Activated naive CD8-positive, alpha-beta T cell (primary cell): Measurements from ENCODE around the gene GJB4.
A peak's percentile ranks its signal among the peaks of the same experiment; 100 is the strongest.
"Not testable (repeated sequence)": the region's sequence is repeated elsewhere in the genome, so short reads cannot be mapped to it uniquely, and the experiment has no call there.

Experiments used
- H3K27ac Mint-ChIP-seq: one replicate; pipeline ENCODE4 v1.8.0; 2021; ENCODE audit warnings: mixed read lengths
- H3K27me3 Mint-ChIP-seq: one replicate; pipeline ENCODE4 v1.8.0; 2021; ENCODE audit warnings: mixed read lengths
- H3K36me3 Mint-ChIP-seq: one replicate; pipeline ENCODE4 v1.8.0; 2021; ENCODE audit warnings: mixed read lengths
- H3K4me1 Mint-ChIP-seq: one replicate; pipeline ENCODE4 v1.8.0; 2021; ENCODE audit warnings: low read depth, mixed read lengths
- H3K4me3 Mint-ChIP-seq: one replicate; pipeline ENCODE4 v1.8.0; 2021; ENCODE audit warnings: mild to moderate bottlenecking, mixed read lengths
- H3K9me3 Mint-ChIP-seq: one replicate; pipeline ENCODE4 v1.8.0; 2021; ENCODE audit warnings: low read depth, mixed read lengths

The GJB4 gene

DNA sequence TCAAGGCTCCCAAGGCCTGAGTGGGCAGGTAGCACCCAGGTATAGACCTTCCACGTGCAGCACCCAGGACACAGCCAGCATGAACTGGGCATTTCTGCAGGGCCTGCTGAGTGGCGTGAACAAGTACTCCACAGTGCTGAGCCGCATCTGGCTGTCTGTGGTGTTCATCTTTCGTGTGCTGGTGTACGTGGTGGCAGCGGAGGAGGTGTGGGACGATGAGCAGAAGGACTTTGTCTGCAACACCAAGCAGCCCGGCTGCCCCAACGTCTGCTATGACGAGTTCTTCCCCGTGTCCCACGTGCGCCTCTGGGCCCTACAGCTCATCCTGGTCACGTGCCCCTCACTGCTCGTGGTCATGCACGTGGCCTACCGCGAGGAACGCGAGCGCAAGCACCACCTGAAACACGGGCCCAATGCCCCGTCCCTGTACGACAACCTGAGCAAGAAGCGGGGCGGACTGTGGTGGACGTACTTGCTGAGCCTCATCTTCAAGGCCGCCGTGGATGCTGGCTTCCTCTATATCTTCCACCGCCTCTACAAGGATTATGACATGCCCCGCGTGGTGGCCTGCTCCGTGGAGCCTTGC is 1.7 kb downstream of the GJB4 start:
- Mint-ChIP-seq H3K9me3 (no peaks in the 10 kb centered on the region), H3K4me1 (no peaks in the 10 kb centered on the region), H3K27ac (no peak overlapping the region), H3K4me3 (no peak overlapping the region), H3K27me3 (peaks cover 8% of the 10 kb centered on the region), H3K36me3 (no peaks in the 10 kb centered on the region)

DNA sequence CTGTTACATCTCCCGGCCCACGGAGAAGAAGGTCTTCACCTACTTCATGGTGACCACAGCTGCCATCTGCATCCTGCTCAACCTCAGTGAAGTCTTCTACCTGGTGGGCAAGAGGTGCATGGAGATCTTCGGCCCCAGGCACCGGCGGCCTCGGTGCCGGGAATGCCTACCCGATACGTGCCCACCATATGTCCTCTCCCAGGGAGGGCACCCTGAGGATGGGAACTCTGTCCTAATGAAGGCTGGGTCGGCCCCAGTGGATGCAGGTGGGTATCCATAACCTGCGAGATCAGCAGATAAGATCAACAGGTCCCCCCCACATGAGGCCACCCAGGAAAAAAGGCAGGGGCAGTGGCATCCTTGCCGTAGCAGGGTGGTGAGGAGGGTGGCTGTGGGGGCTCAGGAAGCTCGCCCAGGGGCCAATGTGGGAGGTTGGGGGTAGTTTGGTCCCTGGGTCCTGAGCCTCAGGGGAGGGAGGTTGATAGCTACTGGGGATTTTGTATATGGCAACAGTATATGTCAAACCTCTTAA is 2.3 kb downstream of the GJB4 start:
- Mint-ChIP-seq H3K4me3 (no peak overlapping the region), H3K4me1 (no peaks in the 10 kb centered on the region), H3K27me3 (peaks cover 8% of the 10 kb centered on the region), H3K36me3 (no peaks in the 10 kb centered on the region), H3K9me3 (no peaks in the 10 kb centered on the region), H3K27ac (peak overlapping the region; percentile 22)

- Mint-ChIP-seq H3K27ac (no peak overlapping the region), H3K4me3 (no peak overlapping the region), H3K4me1 (no peaks in the 10 kb centered on the region), H3K9me3 (no peaks in the 10 kb centered on the region), H3K36me3 (no peaks in the 10 kb centered on the region), H3K27me3 (peaks cover 8% of the 10 kb centered on the region)
Measured at GRCh38 chr1:34762474-34763141, 3.1 kb downstream of the GJB4 start.

GRCh38 chr1:34763142-34763781 is 3.7 kb downstream of the GJB4 start:
- Mint-ChIP-seq H3K4me1 (no peaks in the 10 kb centered on the region), H3K4me3 (no peak overlapping the region), H3K27ac (no peak overlapping the region), H3K27me3 (peaks cover 8% of the 10 kb centered on the region), H3K9me3 (no peaks in the 10 kb centered on the region), H3K36me3 (no peaks in the 10 kb centered on the region)

- Mint-ChIP-seq H3K27me3 (no peaks in the 10 kb centered on the region), H3K9me3 (no peaks in the 10 kb centered on the region), H3K4me1 (no peaks in the 10 kb centered on the region), H3K4me3 (no peak overlapping the region), H3K36me3 (no peaks in the 10 kb centered on the region), H3K27ac (no peak overlapping the region)
Measured at GRCh38 chr1:34768856-34769255, 9.3 kb downstream of the GJB4 start.

- Mint-ChIP-seq H3K27me3 (no peaks in the 10 kb centered on the region), H3K4me1 (no peaks in the 10 kb centered on the region), H3K27ac (no peak overlapping the region), H3K36me3 (no peaks in the 10 kb centered on the region), H3K9me3 (no peaks in the 10 kb centered on the region), H3K4me3 (no peak overlapping the region)
Measured at GRCh38 chr1:34770891-34771504, 11.5 kb downstream of the GJB4 start.

DNA sequence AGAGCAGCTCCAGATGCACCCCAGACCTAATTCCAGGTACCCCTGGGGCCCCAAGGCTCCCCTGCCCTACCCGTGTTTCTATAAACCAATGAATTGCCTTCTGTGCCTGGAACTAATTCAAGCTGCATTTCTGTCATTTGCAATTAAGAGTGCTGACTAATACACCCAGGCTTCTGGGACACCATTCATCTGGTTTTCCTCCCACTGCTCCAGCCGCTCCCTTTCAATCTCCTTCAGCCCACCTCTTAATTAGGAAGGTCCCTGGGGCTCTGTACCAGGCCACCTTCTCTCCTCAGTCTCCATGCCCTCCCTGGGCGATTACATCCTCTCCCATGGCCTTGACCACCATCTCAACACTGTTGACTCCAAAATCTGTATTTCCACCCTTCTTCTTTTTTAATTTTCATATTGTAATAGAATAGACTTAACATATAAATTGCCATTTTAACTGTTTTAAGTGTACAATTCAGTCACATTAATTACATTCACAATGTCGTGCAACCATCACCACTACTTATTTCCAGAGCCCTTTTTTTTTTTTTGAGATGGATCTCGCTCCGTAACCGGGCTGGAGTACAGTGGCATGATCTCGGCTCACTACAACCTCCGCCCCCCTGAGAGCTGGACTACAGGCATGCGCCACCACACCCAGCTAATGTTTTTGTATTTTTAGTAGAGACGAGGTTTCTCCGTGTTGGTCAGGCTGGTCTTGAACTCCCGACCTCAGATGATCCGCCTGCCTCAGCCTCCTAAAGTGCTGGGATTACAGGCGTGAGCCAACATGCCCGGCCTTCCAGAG is 12.2 kb downstream of the GJB4 start:
- Mint-ChIP-seq H3K9me3 (no peaks in the 10 kb centered on the region), H3K4me3 (no peak overlapping the region), H3K27me3 (no peaks in the 10 kb centered on the region), H3K36me3 (no peaks in the 10 kb centered on the region), H3K27ac (no peak overlapping the region), H3K4me1 (no peaks in the 10 kb centered on the region)

- H3K9me3 Mint-ChIP-seq, H3K4me1 Mint-ChIP-seq, H3K27ac Mint-ChIP-seq, H3K4me3 Mint-ChIP-seq, H3K27me3 Mint-ChIP-seq, H3K36me3 Mint-ChIP-seq: not testable (repeated sequence)
Measured at GRCh38 chr1:34773114-34773513, 13.6 kb downstream of the GJB4 start.

- no peaks in the 10 kb centered on the region for H3K9me3 Mint-ChIP-seq
- H3K27me3 Mint-ChIP-seq: peaks cover 9% of the 10 kb centered on the region
- H3K27ac Mint-ChIP-seq: no peak overlapping the region
- no peak overlapping the region for H3K4me3 Mint-ChIP-seq
- no peaks in the 10 kb centered on the region for H3K36me3 Mint-ChIP-seq
- H3K4me1 Mint-ChIP-seq: no peaks in the 10 kb centered on the region
Measured at GRCh38 chr1:34774957-34775356, 15.4 kb downstream of the GJB4 start.

- H3K36me3 Mint-ChIP-seq: no peaks in the 10 kb centered on the region
- no peaks in the 10 kb centered on the region for H3K9me3 Mint-ChIP-seq
- peaks cover 11% of the 10 kb centered on the region for H3K27me3 Mint-ChIP-seq
- peaks cover 2% of the 10 kb centered on the region for H3K4me1 Mint-ChIP-seq
- no peak overlapping the region for H3K4me3 Mint-ChIP-seq
- no peak overlapping the region for H3K27ac Mint-ChIP-seq
Measured at GRCh38 chr1:34776911-34777310, 17.4 kb downstream of the GJB4 start.

DNA sequence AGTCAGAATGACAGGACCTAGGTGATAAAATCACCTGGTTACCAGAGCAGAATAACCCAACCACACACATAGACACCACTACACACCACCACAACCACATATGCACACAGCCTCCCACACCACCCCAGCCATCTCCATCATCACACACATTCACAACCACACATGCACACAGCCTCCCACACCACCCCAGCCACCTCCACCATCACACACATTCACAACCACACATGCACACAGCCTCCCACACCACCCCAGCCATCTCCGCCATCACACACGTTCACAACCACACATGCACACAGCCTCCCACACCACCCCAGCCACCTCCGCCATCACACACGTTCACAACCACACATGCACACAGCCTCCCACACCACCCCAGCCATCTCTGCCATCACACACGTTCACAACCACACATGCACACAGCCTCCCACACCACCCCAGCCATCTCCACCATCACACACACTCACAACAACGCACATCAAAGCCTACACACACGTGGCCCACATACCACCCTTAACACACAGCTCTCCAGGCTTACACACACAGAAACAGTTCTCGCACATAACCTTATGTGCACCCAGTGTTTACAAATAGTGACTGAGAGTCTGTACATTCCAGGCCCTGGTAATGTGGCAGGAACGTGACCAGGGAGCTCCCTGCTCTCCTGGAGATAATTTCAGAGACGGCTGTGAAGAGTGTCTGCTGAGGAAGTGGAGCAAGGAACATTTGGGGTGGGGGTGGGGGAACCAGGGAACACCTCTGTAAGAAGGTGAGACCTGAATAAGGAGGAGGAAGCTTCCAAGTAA is 18.2 kb downstream of the GJB4 start:
- Mint-ChIP-seq H3K9me3 (no peaks in the 10 kb centered on the region), H3K27ac (no peak overlapping the region), H3K4me1 (peaks cover 2% of the 10 kb centered on the region), H3K4me3 (no peak overlapping the region), H3K27me3 (peaks cover 16% of the 10 kb centered on the region), H3K36me3 (no peaks in the 10 kb centered on the region)

DNA sequence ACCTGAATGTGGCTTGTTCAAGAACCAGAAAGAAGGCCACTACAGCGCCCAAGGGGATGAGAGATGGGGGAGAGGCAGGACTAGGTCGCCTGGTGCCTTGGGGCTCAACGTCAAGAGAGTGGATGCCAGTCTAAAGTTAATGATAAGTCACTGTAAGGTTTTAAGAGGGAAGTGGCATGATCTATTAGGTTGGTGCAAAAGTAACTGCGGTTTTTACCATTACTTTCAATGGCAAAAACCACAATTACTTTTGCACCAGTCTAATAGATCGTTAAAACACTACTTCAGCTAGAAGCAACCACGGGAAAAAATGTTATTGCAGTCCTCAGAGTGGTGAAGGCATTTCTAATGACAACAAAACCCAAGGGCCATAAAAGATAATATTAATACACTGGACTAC is 18.8 kb downstream of the GJB4 start:
- Mint-ChIP-seq H3K27me3 (peaks cover 17% of the 10 kb centered on the region), H3K4me3 (no peak overlapping the region), H3K9me3 (no peaks in the 10 kb centered on the region), H3K4me1 (peaks cover 2% of the 10 kb centered on the region), H3K27ac (no peak overlapping the region), H3K36me3 (no peaks in the 10 kb centered on the region)

DNA sequence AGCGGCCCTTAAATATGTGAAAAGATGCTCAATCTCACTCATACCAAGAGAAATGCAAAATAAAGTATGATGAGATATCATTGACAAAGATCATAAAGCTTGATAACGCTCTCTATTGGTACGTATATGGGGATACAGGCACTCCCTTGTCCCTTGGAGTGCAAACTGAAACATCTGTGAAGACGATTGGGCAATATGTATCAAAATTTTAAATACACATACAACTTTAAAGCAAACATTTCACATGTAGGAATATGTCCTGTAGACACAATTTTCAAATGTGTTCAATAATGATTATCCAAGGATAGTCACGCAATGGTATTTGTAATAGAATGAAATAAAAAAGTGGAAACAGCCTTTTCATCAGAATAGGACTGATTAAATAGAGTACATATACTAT is 19.5 kb downstream of the GJB4 start:
- Mint-ChIP-seq H3K36me3 (no peaks in the 10 kb centered on the region), H3K4me3 (no peak overlapping the region), H3K4me1 (peaks cover 2% of the 10 kb centered on the region), H3K27me3 (peaks cover 19% of the 10 kb centered on the region), H3K9me3 (no peaks in the 10 kb centered on the region), H3K27ac (no peak overlapping the region)

- Mint-ChIP-seq H3K27ac (no peak overlapping the region), H3K4me3 (no peak overlapping the region), H3K27me3 (peaks cover 21% of the 10 kb centered on the region), H3K9me3 (no peaks in the 10 kb centered on the region), H3K36me3 (no peaks in the 10 kb centered on the region), H3K4me1 (peaks cover 2% of the 10 kb centered on the region)
Measured at GRCh38 chr1:34779526-34779925, 20.0 kb downstream of the GJB4 start.
